Astrocyte of the hippocampus (primary cell): Measurements from ENCODE around the gene SMC4.

Experiments
- DNase-seq: peaks from one replicate; pipeline ENCODE4 v3.0.0; 2011; ENCODE audit warnings: low read depth, low spot score

Gene SMC4

DNA sequence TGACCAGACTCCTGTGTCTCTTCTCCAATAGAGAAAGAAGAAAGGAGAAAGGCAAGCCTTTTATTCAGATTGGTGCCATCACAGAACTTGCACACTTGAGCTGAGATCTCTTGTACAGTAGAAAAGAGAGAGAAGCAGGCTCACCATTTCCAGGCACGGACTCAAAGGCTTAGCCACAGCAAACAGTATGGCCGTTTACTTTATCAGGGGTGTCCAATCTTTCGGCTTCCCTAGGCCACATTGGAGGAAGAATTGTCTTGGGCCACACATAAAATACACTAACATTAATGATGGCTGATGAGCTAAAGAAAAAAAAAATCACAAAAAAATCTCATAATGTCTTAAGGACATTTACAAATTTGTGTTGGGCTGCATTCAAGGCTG lies 5.4 kb upstream of the SMC4 start:
- DNase-seq = no peak

GRCh38 chr3:160395297-160395696 lies 4.2 kb upstream of the SMC4 start:
- DNase-seq = peak; percentile 94

GRCh38 chr3:160398820-160399124 lies 678 bp upstream of the SMC4 start:
- DNase-seq = no peak

GRCh38 chr3:160400030-160400701 lies 716 bp downstream of the SMC4 start:
- peak; percentile 77 for DNase-seq

DNA sequence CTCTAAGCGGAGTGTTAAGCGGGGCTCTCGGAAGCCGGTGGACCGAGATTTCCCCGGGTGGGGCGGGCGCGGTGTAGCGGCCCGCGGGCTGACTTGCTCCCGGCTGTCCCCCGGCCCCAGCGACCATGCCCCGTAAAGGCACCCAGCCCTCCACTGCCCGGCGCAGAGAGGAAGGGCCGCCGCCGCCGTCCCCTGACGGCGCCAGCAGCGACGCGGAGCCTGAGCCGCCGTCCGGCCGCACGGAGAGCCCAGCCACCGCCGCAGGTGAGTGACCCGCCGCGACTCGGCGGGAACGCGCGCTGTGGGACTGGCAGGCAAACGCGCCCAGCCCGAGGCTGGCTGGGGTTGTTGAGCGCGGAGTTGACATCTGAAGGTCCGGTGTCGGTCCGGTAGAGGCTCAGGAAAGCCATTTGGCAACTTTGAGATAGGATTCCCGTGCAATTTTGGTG lies 1.3 kb downstream of the SMC4 start:
- DNase-seq = peak; percentile 65

DNA sequence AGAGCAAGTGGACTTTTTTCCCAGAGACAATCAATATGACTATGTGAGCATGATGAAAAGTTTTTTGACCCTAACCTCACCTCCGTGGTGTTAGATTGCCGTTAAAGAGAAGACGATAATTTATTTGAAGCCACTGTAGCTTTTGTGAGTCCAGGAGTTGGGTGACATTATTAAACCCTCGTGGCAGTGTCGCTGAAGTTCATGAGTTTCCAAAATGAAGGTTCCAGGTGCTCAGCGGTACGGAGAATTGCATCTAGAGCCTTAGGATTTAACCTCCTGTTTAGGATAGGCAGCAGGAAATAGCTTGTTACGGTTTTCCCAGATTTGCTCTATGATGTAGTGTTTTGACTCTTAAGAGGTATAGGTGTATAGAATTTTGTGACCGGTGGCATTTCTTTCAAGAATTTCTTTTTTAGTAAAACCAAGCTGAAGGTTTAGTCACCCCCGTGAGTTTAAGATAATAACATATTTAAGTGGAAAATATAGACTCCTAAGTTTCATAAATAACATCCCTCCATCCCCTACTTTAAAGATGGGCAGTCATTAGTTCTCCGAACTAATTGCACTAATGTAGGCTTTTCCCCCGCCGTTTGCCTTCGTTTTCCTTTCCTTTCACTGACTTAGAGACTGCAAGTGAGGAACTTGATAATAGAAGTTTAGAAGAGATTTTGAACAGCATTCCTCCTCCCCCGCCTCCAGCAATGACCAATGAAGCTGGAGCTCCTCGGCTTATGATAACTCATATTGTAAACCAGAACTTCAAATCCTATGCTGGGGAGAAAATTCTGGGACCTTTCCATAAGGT lies 2.0 kb downstream of the SMC4 start:
- peak; percentile 77 for DNase-seq

GRCh38 chr3:160402221-160403027 lies 3.0 kb downstream of the SMC4 start:
- peak; percentile 52 for DNase-seq

DNA sequence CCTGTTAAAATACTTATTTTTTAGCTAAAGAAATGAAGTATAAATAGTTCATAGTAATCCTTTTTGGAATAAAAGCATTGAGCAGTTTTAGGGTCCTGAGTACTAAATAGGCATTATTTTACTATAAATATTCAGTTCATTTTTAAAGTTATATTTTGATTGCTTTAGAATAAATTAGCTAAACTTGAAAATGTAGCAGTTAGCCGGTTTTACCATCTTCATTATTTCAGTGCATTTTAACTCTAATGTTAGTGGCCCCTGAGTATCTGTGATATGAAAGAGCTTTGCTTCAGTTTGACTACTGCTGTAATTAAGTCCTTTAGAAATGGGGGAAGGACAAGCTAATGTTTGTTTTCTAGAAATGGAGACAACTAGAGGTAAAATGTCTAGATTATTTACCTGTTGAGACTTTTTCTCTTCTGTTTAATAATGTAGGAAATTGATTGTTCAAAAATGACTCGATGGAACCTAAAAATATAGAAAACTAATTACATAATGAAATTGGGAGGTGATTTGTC lies 3.6 kb downstream of the SMC4 start:
- DNase-seq = peak; percentile 51

- DNase-seq = peak; percentile 59
Observed at GRCh38 chr3:160403796-160404470, 4.5 kb downstream of the SMC4 start.

DNA sequence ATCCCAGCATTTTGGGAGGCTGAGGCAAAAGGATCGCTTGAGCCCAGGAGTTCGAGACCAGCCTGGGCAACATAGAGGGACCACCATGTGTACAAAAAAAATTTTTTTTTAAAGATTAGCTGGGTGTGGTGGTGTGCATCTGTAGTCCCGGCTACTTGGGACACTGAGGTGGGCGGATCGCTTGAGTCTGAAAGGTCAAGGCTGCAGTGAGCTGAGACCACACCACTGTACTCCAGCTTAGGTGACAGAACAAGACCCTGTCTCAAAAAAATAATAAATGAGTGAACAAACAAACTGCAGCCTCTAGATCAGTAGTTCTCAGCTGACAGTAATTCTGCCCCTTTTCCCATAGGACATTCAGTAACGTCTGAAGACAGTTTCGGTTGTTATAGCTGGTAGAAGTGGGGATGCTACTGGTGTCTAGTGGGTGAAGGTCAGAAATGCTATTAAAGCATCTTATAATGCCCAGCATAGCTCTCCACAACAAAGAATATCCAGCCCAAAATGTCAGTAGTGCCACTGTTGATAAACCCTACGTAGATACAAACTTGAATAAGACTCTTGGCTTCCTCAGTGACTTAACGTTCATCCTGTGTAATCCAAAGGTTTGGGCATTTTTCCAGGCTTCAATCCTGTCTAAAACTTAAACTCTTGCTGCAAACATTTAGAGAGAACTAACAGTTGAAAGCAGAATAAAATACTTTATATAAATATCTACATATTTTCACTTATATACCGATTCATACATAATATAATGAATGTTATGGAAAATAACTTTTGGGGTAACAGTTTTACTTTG lies 10.6 kb downstream of the SMC4 start:
- DNase-seq = no peak

DNA sequence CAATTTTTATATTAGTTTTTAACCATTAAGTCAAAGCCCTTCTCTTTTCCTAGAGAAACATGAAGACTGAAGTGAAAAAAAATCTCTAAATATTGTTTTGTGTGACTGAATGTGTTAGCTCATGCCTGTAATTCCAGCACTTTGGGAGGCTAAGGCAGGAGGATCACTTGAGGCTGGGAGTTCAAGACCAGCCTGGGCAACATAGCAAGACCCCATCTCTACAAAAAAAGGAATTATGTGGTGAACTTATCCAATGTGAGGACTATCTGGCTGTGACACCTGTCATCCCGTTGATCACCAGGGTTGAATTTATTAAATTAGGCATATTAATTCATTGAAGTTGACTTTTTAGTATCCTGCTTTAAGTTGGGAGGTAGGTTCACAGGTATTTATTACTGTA lies 13.0 kb downstream of the SMC4 start:
- DNase-seq = no peak

DNA sequence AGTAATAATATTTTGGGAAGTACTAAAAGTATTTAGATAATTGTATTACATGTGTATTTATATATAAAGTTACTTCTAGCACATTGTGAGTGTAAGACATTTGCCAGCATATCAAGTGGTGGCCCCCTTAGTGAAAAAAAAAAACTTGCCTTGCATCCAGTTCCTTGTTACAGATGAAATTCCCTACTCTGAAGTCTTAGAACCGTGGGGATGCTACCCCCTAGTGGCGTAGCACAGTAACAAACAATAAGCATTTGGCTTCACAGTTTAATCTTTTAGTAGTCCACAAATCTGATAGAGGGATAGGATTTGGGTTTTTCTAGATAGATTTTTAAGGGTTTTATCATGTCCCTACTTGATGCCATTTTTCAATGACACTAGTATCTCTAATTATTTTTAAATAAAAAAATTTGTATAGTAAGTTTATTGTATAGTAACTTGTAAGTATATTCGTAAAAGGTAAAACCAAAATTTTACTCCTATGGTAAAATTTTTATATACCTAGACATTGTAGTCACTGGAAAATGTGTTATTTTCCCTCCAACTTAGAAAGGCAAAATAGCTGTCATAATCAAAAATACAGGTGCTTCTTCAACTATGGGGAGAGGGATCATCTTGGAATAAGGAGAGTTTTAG lies 14.3 kb downstream of the SMC4 start:
- peak; percentile 85 for DNase-seq

DNA sequence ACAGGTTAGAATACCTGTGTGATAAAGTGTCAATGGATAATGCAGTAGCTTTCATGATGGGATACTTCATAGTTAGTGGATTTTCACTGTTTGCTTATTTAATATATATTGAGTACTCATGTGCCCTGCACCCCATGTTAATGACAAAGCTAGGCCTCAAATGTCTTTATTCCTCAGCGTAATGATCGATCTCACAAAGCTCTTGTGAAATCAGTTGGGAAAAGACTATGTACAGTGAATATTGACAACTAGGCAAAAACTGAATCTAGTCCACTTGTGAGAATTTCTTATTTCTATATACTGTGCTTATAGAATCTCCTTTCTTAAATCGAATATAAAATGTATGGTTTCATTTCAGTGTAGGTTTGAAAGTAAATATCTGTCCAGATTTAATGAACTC lies 17.9 kb downstream of the SMC4 start:
- no peak for DNase-seq

- DNase-seq = no peak
Observed at GRCh38 chr3:160427832-160428424, 28.5 kb downstream of the SMC4 start.

DNA sequence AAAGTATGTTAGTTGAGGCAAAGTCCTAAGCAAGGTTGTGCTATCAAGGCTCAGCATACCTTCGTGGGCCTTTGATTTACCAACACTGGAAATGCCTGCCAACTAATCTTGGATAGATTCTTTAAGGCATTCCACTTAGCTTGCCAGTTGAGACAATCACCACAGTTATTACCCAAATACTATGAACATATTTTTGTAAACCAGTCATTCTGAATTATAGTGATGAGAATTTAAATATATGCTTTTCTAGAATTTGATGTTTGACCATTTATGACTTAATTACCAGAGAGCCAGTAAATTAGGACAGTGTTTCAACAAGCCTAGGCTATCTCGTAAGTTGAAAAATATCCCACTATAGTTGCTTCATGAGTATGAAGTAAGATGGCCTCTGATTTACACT lies 34.6 kb downstream of the SMC4 start:
- peak; percentile 72 for DNase-seq

- no peak for DNase-seq
Observed at GRCh38 chr3:160435095-160435494, 35.6 kb downstream of the SMC4 start.

DNA sequence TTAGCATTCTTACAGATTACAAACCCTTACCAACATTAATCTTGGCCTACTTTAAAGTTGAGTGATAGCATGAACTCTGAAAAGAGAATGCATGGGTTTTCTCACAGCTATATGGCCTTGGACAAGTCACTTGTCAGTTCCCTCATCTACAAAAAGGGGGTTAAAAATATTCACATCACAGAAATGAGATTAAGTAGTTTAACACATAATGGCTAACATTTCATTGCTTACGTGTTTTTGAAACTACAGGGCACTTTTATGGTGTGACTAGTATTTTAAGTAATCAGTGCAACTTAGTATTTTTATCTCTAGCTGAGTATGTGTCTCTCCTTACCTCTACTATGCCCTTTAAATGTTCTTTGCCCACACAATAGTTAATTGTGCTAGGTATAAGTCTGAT lies 36.3 kb downstream of the SMC4 start:
- DNase-seq = no peak

DNA sequence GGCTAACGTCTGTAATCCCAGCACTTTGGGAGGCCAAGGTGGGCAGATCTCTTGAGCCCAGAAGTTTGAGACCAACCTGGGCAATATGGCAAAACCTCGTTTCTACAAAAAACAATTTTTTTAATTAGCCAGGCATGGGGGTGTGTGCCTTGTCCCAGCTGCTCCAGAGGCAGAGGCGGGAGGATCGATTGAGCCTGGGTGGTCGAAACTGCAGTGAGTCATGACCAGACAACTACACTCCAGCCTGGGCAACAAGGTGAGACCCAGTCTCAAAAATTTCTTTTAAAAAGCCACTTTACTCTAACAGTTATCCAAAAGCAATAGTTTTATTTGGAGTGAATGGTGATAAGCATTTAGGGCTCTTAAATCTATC lies 37.6 kb downstream of the SMC4 start:
- no peak for DNase-seq

DNA sequence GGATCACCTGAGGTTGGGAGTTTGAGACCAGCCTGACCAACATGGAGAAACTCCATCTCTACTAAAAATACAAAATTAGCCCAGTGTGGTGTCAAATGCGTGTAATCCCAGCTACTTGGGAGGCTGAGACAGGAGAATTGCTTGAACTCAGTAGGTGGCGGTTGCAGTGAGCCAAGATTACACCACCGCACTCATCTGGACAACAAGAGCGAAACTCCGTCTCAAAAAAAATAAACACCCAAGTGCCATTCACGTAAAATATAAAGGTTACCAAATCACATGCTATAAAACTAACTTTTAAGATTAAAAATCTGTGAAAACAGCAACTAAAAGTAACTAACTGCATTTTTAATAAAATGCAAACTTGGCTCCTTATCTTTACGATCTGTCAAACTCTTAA lies 41.2 kb downstream of the SMC4 start:
- DNase-seq = no peak

DNA sequence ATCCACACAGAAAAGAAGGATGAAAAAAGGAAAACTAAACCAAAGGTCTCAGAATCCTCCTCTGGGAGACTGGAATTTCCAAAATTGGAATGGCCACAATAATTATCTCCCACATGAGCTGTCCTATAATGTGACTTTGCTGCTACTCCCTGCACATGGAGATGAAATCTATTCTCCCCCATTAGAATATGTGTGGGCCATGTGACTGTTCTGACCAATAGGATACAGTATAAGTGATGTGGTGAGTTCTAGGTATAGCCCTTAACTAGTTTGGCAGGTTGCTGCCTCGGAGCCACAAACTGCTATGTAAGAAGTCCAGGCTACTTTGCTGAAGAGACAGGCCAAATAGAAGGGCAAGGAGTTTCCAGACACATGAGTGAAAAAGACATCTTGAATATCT lies 45.0 kb downstream of the SMC4 start:
- DNase-seq = no peak
